Measurements from ENCODE around the gene ZNF518B.

GRCh38 chr4:10457255-10457801 is at the start of gene ZNF518B:
- TF ChIP-seq ZIK1 (CRISPR knock-in tag; IDR thresholded peaks at IDR 0.05; ENCODE audit: borderline replicate concordance, low read depth) (no peak), ZNF607 (CRISPR knock-in tag; IDR thresholded peaks at IDR 0.05; ENCODE audit: borderline replicate concordance) (no peak), CTCF (CRISPR knock-in tag; IDR thresholded peaks at IDR 0.05) (no peak), EZH2 (conservative IDR thresholded peaks at IDR 0.05; ENCODE audit: low read depth, low read length) (no peak)
